ENCODE results near the gene TIAM1.

Gene TIAM1, protein sequence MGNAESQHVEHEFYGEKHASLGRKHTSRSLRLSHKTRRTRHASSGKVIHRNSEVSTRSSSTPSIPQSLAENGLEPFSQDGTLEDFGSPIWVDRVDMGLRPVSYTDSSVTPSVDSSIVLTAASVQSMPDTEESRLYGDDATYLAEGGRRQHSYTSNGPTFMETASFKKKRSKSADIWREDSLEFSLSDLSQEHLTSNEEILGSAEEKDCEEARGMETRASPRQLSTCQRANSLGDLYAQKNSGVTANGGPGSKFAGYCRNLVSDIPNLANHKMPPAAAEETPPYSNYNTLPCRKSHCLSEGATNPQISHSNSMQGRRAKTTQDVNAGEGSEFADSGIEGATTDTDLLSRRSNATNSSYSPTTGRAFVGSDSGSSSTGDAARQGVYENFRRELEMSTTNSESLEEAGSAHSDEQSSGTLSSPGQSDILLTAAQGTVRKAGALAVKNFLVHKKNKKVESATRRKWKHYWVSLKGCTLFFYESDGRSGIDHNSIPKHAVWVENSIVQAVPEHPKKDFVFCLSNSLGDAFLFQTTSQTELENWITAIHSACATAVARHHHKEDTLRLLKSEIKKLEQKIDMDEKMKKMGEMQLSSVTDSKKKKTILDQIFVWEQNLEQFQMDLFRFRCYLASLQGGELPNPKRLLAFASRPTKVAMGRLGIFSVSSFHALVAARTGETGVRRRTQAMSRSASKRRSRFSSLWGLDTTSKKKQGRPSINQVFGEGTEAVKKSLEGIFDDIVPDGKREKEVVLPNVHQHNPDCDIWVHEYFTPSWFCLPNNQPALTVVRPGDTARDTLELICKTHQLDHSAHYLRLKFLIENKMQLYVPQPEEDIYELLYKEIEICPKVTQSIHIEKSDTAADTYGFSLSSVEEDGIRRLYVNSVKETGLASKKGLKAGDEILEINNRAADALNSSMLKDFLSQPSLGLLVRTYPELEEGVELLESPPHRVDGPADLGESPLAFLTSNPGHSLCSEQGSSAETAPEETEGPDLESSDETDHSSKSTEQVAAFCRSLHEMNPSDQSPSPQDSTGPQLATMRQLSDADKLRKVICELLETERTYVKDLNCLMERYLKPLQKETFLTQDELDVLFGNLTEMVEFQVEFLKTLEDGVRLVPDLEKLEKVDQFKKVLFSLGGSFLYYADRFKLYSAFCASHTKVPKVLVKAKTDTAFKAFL (N-terminal part only)

GRCh38 chr21:31343680-31344480, at the start of gene TIAM1:
Gene TIAM1, minus strand, starts transcription at chr21:31344261. Its CDS starts 77,289 bp downstream, at chr21:31266972.
- DNase-seq: peak; percentile 29 to 80 (median 56)
- intact Hi-C loops (cut with DNase I): loop anchor here (10.0 kb wide), 2 partner anchors 51 to 131 kb away; no protein-coding TSS in a partner anchor

GRCh38 chr21:31387560-31388186, 43.6 kb upstream of the TIAM1 start:
- intact Hi-C loops (cut with DNase I): no loop called here
- DNase-seq: no peak

DNA sequence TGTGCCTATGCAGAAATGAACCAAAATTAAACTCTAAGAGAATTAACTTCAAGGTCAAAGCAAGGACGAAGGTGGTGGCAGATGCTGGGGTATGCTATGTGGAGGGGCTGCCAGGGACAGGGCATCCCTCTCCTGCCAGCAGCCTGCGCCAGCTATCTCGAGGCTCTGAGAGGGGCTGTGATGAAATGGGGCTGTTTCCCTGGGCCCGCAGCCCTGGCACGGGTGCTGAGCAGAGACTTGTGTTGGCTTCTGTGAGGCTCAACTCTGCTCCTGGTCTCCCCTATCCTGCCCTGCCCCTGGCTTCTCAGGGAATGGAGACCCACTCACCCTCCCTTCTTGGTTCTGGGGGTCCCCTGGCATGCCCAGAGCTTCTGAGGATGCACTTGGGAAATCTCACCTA, 41.9 kb upstream of the TIAM1 start:
- no peak for DNase-seq
- intact Hi-C loops (cut with DNase I): no loop called here

GRCh38 chr21:31383770-31384169, 39.7 kb upstream of the TIAM1 start:
- intact Hi-C loops (cut with DNase I): no loop called here
- no peak for DNase-seq

- no peak for DNase-seq
- intact Hi-C loops (cut with DNase I): no loop called here
These were observed 38.0 kb upstream of the TIAM1 start for GRCh38 chr21:31382060-31382459.

- intact Hi-C loops (cut with DNase I): no loop called here
- DNase-seq: no peak
These were observed 32.2 kb upstream of the TIAM1 start for GRCh38 chr21:31376301-31376700.

DNA sequence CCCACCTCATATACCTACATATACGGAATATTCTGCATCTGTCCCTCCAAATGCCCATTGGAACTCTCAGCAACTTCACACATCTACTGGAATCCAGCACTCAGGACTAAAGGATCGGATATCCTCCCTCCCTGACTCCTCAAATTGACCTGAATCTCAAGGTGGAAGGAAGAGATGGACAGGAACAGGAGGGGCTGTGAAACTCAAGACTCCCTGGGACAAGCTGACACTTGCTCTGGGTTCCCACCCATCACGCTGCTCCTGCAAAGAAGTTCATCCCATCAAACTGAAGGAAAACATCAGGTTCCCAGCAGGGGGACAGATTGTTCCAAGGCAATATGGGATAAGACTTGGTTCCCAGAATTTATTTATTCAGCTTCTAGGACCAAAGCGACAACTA, 30.3 kb upstream of the TIAM1 start:
- intact Hi-C loops (cut with DNase I): no loop called here
- DNase-seq: no peak

GRCh38 chr21:31372471-31372765, 28.4 kb upstream of the TIAM1 start:
- DNase-seq: no peak
- intact Hi-C loops (cut with DNase I): no loop called here

DNA sequence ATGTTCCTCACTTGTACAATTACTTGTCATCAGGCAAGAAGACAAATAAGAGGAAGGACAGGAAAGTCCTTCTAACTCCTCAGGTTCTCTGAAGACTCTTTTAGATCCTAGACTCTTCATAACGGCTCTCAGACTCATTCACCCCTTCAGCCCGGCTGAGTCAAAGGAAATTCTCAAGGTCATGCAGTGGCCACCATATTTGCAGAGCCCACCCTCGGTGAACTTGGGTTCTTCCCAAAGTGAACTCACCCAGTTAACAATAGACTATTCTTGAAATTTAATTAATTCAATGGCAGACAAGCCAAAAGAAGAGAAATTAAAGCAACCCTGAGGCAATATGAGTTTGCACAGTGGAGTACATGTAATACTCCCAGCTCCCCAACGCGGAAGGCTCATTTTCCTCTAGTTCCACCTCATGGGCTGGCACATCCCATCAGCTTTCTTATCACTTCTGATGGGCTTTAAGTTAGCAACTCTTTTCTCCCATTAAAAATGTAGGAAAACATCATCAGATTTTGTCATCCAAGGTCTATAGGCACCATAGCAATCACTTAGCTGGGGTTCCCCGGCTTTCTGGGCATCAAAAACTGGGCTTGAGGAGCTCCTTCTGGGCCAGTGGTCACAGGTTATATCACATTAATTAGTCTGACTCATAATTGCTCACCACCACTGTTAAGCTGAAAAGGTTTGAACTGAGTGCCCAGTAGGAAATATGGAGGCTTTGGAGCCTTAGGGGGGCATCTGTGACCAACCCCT, 27.8 kb upstream of the TIAM1 start:
- intact Hi-C loops (cut with DNase I): no loop called here

DNA sequence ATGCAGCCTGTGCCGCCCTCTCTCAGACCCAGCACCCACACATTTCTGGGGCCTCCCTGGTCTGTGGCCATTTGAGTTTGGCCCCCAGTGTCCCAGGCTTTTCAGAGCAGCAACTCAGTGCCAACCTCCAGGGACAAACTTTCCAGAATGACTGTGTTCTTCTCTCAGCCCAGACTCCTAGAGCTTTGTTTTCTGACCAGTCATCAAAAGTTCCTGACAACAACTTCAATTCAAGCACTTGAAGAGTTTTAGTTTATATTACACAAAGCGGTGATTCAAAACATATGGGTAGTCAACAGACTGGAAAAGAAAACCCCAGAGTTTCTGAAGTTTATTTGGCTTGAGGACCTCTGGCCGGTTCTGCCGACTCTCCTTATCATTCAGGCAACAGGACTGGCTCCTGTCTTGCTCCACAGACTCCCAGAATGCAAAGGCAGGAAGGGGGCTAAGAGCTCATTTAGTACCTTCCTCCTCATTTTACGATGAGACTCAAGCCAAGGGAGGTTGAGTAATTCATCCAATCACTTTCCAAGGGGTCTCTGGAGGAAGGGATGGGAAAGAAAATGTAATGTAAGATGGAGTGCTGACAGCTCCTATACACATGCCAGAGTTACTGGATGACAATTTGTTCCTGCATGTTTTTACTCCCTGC, 27.0 kb upstream of the TIAM1 start:
- intact Hi-C loops (cut with DNase I): no loop called here
- DNase-seq: no peak

More for the DNA sequence above, 27.8 kb upstream of the TIAM1 start:
- no peak for DNase-seq

GRCh38 chr21:31370281-31370892, 26.3 kb upstream of the TIAM1 start:
- intact Hi-C loops (cut with DNase I): no loop called here
- DNase-seq: no peak

DNA sequence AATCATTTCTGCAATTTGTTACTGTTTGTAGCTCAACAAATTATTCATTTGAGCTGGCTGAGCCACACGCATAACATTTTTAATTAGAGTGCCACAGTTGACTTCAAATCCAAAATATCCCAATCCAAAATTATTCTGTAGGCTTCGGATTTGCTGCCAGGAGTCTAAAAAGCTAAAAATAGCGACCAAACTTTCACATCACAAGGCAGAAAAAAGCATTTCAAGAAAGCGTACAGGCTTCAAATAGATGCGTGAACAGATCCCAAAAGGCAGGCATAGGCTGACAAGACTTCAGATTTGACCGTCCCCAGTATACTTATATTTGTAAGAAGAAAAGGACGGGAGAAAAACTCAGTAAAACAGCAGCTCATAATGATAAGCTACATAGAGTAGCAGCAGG, 24.3 kb upstream of the TIAM1 start:
- intact Hi-C loops (cut with DNase I): no loop called here
- no peak for DNase-seq

- DNase-seq: no peak
- intact Hi-C loops (cut with DNase I): no loop called here
These were observed 23.7 kb upstream of the TIAM1 start for GRCh38 chr21:31367801-31368200.

- no peak for DNase-seq
- intact Hi-C loops (cut with DNase I): no loop called here
These were observed 22.8 kb upstream of the TIAM1 start for GRCh38 chr21:31366825-31367224.

GRCh38 chr21:31364253-31364945, 20.3 kb upstream of the TIAM1 start:
- DNase-seq: no peak
- intact Hi-C loops (cut with DNase I): no loop called here

DNA sequence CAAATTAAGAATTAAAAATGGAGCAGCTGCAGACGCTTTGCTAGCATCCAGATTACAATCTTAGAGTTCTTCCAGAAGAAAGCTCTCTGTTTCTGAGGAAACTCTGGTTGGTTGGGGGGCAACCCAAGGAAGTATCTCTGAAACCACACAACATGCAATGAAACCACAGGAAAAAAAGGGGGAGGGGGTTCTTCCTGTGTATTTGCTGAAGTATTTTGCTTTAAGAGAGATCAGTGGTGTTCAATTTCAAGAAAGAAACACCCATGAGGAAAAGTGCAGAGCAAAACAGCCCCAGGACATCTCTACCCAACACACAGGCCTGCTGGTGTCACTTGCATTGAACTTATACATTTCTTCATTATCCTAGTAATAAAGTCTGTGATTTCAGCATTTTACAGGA, 19.7 kb upstream of the TIAM1 start:
- intact Hi-C loops (cut with DNase I): no loop called here
- no peak for DNase-seq
